Measurements from ENCODE around the gene FNTB.

Gene FNTB

GRCh38 chr14:64947710-64948611, 38.7 kb upstream of the FNTB start:
- Histone ChIP-seq H4K20me1 (ENCODE audit: insufficient read depth, low read length) (peaks cover 3% of the 10 kb centered on the region; the same call in 1 of the 2 replicates), H3K36me3 (ENCODE audit: insufficient read depth, low read length) (peaks cover 69% of the 10 kb centered on the region), H3K4me2 (ENCODE audit: insufficient read depth, low read length) (no peak overlapping the region), H3K79me2 (ENCODE audit: insufficient read depth, low read length) (no peaks in the 10 kb centered on the region), H3K4me1 (ENCODE audit: insufficient read depth, low read length) (no peaks in the 10 kb centered on the region), H3K9me3 (ENCODE audit: insufficient read depth, low read length, severe bottlenecking) (no peaks in the 10 kb centered on the region), H3K9ac (ENCODE audit: low read depth, low read length) (no peak overlapping the region), H2AFZ (ENCODE audit: low read depth, low read length) (no peak overlapping the region), H3K27ac (ENCODE audit: low read length) (no peak overlapping the region), H3K27me3 (ENCODE audit: insufficient read depth, low read length, poor library complexity) (no peaks in the 10 kb centered on the region), H3K4me3 (ENCODE audit: low read depth in 1 of 2, low read length in 2 of 2) (no peak overlapping the region)
- TF ChIP-seq CTCF (IDR thresholded peaks at IDR 0.05; ENCODE audit: borderline replicate concordance, extremely low read depth, low read length, poor library complexity, severe bottlenecking) (no peak), EZH2 (IDR thresholded peaks at IDR 0.05; ENCODE audit: borderline replicate concordance, low read depth, low read length, severe bottlenecking) (no peak)
- DNase-seq (no peak), ATAC-seq (ENCODE audit: insufficient read depth, low read depth) (no peak)

- Histone ChIP-seq H3K4me1 (ENCODE audit: insufficient read depth, low read length) (no peaks in the 10 kb centered on the region), H3K36me3 (ENCODE audit: insufficient read depth, low read length) (peaks cover 61% of the 10 kb centered on the region), H3K27ac (ENCODE audit: low read length) (no peak overlapping the region), H3K79me2 (ENCODE audit: insufficient read depth, low read length) (no peaks in the 10 kb centered on the region), H4K20me1 (ENCODE audit: insufficient read depth, low read length) (0 out of 2 replicates have a peak, but pooled peaks cover 3% of the 10 kb centered on the region), H3K4me2 (ENCODE audit: insufficient read depth, low read length) (no peak overlapping the region), H3K4me3 (ENCODE audit: low read depth in 1 of 2, low read length in 2 of 2) (no peak overlapping the region), H3K9ac (ENCODE audit: low read depth, low read length) (no peak overlapping the region), H3K27me3 (ENCODE audit: insufficient read depth, low read length, poor library complexity) (no peaks in the 10 kb centered on the region), H3K9me3 (ENCODE audit: insufficient read depth, low read length, severe bottlenecking) (no peaks in the 10 kb centered on the region), H2AFZ (ENCODE audit: low read depth, low read length) (no peak overlapping the region)
- DNase-seq (no peak), ATAC-seq (ENCODE audit: insufficient read depth, low read depth) (no peak)
- TF ChIP-seq CTCF (IDR thresholded peaks at IDR 0.05; ENCODE audit: borderline replicate concordance, extremely low read depth, low read length, poor library complexity, severe bottlenecking) = no peak
- no peak for TF ChIP-seq EZH2 (IDR thresholded peaks at IDR 0.05; ENCODE audit: borderline replicate concordance, low read depth, low read length, severe bottlenecking)
Measured at GRCh38 chr14:64948612-64949210, 38.0 kb upstream of the FNTB start.

- Histone ChIP-seq H3K27ac (ENCODE audit: low read length) (no peak overlapping the region), H3K4me2 (ENCODE audit: insufficient read depth, low read length) (no peak overlapping the region), H3K4me1 (ENCODE audit: insufficient read depth, low read length) (no peaks in the 10 kb centered on the region), H3K4me3 (ENCODE audit: low read depth in 1 of 2, low read length in 2 of 2) (no peak overlapping the region), H4K20me1 (ENCODE audit: insufficient read depth, low read length) (0 out of 2 replicates have a peak, but pooled peaks cover 3% of the 10 kb centered on the region), H3K27me3 (ENCODE audit: insufficient read depth, low read length, poor library complexity) (no peaks in the 10 kb centered on the region), H3K79me2 (ENCODE audit: insufficient read depth, low read length) (no peaks in the 10 kb centered on the region), H3K9ac (ENCODE audit: low read depth, low read length) (no peak overlapping the region), H2AFZ (ENCODE audit: low read depth, low read length) (no peak overlapping the region), H3K36me3 (ENCODE audit: insufficient read depth, low read length) (peaks cover 55% of the 10 kb centered on the region), H3K9me3 (ENCODE audit: insufficient read depth, low read length, severe bottlenecking) (no peaks in the 10 kb centered on the region)
- ATAC-seq (ENCODE audit: insufficient read depth, low read depth) = no peak
- TF ChIP-seq EZH2 (IDR thresholded peaks at IDR 0.05; ENCODE audit: borderline replicate concordance, low read depth, low read length, severe bottlenecking) = no peak
- no peak for DNase-seq
Measured at GRCh38 chr14:64950889-64951288, 35.8 kb upstream of the FNTB start.

GRCh38 chr14:64951291-64951690, 35.4 kb upstream of the FNTB start:
- Histone ChIP-seq H3K9ac (ENCODE audit: low read depth, low read length) (no peak overlapping the region), H3K36me3 (ENCODE audit: insufficient read depth, low read length) (peaks cover 58% of the 10 kb centered on the region), H3K9me3 (ENCODE audit: insufficient read depth, low read length, severe bottlenecking) (no peaks in the 10 kb centered on the region), H3K79me2 (ENCODE audit: insufficient read depth, low read length) (no peaks in the 10 kb centered on the region), H3K4me3 (ENCODE audit: low read depth in 1 of 2, low read length in 2 of 2) (no peak overlapping the region), H4K20me1 (ENCODE audit: insufficient read depth, low read length) (0 out of 2 replicates have a peak, but pooled peaks cover 3% of the 10 kb centered on the region), H3K27ac (ENCODE audit: low read length) (no peak overlapping the region), H2AFZ (ENCODE audit: low read depth, low read length) (no peak overlapping the region), H3K4me1 (ENCODE audit: insufficient read depth, low read length) (no peaks in the 10 kb centered on the region), H3K4me2 (ENCODE audit: insufficient read depth, low read length) (no peak overlapping the region), H3K27me3 (ENCODE audit: insufficient read depth, low read length, poor library complexity) (no peaks in the 10 kb centered on the region)
- TF ChIP-seq CTCF (IDR thresholded peaks at IDR 0.05; ENCODE audit: borderline replicate concordance, extremely low read depth, low read length, poor library complexity, severe bottlenecking) (no peak), EZH2 (IDR thresholded peaks at IDR 0.05; ENCODE audit: borderline replicate concordance, low read depth, low read length, severe bottlenecking) (no peak)
- ATAC-seq (ENCODE audit: insufficient read depth, low read depth) (no peak), DNase-seq (no peak)

All from DND-41 (cell line).